ENCODE results near the gene STK32C.

DNA sequence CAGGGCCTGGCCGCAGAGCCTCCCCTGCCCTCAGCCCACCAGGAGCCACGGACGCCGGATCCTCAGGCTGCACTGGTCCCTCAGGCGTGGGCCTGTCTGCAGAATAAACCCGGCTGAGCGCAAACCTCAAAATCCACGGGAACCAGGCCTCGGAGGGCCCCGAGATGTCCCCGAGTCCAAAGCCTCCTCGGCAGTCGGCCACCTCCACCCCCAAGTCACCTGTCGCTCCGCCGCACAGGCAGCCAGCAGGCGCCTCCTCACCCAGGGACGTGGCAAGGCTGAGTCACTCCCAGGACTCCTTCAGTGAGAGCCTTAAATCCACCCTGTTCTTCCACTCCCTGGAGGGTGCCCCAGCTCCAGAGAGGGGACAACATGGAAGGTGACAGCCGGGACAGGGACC lies 33.2 kb downstream of the STK32C start:
- TF ChIP-seq, protein P1, sequence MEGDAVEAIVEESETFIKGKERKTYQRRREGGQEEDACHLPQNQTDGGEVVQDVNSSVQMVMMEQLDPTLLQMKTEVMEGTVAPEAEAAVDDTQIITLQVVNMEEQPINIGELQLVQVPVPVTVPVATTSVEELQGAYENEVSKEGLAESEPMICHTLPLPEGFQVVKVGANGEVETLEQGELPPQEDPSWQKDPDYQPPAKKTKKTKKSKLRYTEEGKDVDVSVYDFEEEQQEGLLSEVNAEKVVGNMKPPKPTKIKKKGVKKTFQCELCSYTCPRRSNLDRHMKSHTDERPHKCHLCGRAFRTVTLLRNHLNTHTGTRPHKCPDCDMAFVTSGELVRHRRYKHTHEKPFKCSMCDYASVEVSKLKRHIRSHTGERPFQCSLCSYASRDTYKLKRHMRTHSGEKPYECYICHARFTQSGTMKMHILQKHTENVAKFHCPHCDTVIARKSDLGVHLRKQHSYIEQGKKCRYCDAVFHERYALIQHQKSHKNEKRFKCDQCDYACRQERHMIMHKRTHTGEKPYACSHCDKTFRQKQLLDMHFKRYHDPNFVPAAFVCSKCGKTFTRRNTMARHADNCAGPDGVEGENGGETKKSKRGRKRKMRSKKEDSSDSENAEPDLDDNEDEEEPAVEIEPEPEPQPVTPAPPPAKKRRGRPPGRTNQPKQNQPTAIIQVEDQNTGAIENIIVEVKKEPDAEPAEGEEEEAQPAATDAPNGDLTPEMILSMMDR (IDR thresholded peaks at IDR 0.05) = no peak
- TF ChIP-seq EP300 (IDR thresholded peaks at IDR 0.05) = no peak
- TF ChIP-seq POLR2A (IDR thresholded peaks at IDR 0.05) = no peak

All from tibial nerve (tissue), 4 donors.